ENCODE measurements around the gene FGF4.
"Not testable (repeated sequence)": the region's sequence is repeated elsewhere in the genome, so short reads cannot be mapped to it uniquely, and the experiment has no call there.

FGF4 gene

DNA sequence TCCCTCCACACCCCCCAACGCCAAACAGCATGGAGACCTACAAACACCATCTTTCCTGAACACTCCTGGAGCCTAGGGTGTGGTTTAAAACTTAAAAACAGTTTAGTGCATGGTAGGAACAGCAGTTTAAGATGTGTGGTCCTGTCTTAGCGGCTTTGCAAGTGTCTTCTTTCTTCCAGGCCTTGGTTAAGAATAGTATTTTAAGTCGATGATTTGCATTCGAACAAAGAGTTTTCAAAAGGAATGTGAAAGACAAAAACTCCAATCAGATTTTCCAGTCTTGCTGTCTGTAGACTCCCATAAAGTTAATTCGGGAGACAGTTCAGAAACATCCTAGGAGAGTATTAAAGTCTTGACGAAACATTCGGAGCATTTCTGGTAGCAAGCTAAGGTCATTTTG lies 3.7 kb downstream of the FGF4 start:
- DNase-seq: no peak

DNA sequence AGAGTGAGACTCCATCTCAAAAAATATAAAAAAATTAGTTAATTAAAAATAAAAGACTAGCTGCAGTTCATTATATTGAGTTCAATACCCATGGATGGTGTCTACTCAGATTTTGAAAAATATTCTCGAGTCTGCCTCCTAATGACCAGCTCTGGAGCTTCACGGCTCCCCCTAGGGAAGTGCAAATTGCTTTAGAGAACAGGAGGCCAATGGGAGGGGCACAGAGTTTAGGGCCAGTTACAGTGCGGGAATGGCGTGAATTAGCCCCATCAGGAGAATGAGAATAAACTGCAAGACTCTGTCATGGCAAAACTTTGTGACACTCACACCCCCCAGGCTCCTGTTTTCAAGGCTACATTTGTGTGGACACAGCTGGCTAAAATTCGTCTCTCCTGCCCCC lies 4.6 kb downstream of the FGF4 start:
- DNase-seq: no peak

DNA sequence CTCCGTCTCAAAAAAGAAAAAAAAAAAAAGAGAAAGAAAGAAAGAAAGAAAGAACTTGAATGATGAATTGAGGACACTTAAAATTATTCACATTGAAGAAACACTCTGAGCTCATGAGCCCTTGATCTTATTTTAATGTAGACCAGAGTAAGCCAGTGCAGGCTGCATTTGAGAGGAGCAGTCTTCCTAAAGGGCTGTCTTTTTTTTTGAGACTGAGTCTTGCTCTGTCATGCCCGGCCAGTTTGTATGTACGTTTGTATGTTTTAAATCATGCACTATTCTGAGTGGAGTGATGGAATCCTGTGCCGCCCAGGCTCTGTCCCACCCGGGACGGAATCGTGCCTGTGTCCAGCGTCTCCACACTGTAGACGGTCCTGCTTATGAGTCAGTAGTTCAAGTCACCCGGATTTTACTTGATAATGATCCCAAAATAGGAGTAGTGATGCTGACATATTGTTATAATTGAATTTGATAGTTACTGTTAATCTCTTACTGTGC lies 9.6 kb downstream of the FGF4 start:
- DNase-seq: no peak

DNA sequence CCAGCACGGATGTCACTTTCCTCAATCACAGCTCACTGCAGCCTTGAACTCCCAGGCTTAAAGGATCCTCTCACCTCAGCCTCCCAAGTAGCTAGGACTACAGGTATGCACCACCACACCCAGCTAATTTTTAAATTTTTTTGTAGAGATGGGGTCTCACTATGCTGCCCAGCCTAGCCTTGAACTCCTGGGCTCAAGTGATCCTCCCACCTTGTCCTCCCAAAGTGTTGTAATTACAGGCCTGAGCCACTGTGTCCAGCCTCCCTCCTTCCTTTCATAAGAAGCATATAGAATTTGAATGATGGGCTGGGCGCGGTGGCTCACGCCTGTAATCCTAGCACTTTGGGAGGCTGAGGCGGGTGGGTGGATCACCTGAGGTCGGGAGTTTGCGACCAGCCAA lies 10.2 kb downstream of the FGF4 start:
- not testable (repeated sequence) for DNase-seq

DNA sequence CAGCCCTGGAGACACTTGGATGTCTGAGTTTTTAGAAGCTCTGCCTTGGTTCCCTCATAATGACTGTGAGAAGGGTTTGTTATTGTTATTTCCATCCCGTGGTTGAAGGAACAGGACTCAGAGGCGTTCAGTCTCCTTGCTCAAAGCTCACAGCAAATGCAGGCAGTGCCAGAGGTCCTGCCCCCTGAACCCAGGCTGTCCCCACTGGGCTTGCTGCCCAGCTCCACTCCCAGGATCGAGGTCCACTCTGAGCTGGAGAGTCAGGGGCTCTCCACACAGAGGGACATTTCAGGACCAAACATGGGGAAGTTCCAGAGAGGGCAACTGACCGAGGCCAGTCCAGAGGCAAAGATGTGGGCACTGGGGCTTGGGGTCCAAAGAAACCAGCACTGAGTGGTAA lies 14.8 kb downstream of the FGF4 start:
- no peak for DNase-seq

DNA sequence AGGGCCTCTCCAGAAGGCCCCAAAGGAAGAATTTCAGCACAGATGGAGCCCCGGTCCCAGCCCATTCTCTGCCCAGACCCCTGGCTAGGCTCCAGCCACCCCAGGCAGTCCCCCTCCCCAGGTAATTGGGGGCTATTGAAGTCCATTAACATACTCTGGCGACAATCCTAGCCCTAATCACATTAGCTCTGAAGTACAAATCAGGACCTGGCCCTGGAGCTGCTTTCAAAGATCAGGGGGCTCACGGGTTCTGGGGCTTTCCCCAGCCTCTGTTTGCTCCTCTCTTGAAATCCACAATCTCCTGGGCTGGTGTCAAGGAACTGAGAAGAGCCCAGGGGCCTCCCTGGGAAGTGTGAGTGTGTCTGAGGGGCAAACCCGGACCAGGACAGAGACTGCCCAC lies 22.3 kb downstream of the FGF4 start:
- no peak for DNase-seq

DNA sequence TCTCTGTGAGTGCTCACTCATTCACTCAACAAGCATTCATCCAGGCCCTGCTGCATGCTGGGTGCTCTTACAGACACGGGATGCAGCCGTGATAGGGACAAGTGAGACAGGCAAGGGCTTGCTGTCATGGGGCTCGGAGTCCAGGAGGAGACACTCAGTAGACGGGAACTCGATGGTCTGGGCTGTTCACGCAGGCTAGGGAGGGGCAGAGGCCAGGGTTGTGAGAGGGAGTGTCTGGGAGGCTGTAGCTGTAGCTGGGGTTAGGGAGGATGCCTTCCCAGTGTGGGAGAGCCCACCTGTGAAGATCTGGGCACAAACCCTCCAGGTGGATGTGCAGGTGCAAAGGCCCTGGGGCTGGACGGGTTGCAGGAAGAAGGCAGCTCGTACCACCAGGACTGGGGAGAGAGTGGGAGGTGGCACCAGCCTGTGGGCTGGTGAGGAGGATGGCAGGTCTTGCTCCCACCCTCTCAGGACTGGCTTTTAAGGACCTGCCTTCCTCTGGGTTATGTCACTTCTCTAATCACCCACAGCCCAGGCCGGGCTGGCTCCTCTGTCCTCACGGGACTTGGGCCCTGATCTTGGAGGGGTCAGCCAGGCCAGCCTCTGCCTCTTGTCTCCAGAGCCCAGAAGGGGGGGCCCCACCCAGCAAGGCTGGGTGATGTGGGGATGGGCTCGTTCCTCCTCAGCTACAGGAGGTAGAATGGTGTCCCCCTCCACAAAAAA lies 24.1 kb downstream of the FGF4 start:
- DNase-seq: no peak

DNA sequence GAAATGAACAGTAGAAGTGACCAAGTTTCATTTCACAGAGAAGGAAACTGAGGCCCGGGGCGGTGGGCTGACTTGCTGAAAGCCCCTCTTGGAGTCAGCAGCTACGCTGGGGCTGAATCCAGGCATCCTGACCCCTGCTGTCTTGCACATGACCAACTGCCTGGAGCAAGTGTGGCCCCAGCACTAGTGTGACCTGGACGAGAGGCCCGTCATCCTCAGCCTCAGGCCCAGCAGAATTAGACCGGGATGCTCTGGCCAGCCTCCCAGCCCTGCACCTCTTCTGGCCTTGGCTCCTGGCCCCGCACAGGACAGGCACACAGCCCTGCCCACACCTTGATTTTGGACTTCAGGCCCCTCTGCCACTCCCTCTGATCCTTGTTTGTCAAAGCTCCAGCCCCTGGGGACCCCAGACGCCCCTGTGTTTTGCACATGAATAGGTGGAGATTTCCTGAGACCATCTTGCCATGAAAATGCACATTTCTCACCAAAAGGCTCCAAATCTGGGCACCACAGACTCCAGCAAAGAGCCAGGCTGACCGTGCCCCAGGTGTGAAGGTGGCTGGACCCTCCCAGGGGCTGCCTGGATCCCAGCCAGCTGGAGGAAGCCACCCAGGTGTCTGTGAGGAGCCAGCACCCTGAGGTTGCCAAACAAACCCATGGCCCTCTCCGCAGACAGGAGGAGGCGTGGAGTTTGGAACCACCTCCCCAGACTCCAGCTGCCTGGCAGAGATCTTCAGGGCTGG lies 24.9 kb downstream of the FGF4 start:
- no peak for DNase-seq

DNA sequence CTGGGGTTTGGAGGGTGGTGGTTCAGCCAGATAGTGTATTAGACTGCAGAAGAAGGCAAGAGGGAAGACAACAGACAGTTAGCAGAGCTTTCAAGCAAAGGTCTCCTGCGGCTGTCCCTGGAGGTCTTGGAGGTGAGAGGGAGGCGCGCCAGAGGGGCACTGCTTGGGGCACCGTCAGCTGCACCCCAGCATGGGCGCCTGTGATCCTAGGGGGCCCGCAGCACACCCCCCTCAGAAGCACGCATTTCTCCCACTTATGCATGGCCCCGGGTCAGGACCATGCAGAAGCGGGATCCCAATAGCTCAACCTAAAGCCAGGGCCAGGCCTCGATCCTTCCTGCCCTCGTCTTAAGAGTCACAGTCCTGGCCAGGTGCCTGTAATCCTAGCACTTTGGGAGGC lies 26.5 kb downstream of the FGF4 start:
- no peak for DNase-seq

DNA sequence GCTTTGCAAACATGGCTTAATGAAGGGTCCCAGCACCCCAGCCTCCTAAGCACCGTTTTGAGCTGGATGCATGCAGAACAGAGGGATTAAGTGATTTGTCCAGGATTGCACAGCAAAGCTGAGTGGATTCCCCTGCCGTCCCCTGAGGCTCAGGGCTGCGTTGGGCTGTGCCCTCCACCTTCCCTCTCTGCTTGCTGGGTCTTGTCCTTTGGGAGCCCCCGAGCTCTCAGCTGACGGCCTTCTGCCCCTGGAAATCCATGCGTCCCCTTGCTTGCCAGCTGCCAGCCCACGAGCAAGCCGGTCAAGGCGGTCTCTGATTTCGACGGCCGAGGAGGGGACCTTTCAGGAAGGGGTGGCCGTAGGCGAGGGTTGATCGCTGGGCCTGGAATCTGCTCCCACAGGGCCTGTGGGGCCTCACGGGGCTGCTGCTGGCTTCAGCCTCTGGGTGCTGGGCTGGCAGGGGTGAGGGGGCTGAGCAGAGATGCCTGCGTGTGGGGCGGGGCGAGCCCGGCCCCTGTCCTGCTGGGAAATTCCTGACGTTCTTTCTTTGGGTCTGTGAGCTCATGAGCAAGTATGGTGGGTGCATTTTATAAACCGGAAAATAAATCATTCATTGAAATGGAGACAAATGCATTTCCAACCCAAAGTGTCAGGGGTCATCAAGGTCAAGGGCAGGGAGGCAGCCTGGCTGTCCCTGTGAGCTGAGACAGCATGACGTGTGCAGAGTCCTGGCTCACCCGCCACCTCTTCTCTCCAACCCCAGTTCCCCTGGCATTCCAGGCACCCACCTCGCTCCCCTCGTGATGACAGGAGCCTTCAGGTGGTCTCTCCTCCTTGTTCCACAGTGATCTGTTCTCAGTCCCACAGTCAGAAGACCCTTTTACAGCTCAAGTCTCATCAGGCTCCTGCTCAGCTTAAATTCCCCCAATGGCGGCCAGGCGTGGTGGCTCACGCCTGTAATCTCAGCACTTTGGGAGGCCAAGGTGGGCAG lies 28.1 kb downstream of the FGF4 start:
- DNase-seq: peak; percentile 50

DNA sequence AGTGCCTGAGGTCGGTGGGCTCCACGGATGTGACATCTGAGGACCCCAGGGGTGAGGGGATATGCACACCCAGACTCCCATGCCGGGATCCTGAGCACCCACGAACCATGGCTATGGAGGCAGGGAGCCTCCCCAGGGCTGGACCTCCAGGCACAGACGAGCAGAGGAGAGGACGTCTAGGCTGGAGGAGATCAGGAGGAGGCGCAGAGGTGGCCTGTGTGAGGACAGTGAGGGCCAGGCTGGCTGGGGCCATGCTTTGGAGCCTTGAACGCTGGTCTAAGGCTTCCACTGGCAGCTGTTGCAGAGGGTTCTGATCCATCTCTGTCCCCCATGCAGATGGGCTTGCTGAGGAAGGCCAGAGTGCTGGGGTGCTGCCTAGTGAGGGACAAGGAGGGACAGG lies 29.0 kb downstream of the FGF4 start:
- no peak for DNase-seq

DNA sequence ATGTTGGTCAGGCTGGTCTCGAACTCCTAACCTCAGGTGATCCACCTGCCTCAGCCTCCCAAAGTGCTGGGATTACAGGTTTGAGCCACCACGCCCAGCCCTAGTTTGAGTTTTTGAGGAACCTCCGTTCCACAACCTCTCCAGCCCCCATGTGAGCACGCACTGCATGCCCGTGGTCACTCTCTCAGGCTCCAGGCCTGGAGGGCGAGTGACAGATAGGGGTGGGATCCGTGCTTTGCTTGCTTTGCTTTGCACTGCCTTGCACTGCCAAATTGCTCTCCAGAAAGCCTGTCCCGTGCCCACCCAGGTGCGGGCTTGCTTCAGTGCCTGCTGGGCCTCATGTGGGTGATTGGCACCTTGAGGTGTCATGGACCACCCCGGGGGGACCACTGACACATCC lies 29.9 kb downstream of the FGF4 start:
- no peak for DNase-seq

DNA sequence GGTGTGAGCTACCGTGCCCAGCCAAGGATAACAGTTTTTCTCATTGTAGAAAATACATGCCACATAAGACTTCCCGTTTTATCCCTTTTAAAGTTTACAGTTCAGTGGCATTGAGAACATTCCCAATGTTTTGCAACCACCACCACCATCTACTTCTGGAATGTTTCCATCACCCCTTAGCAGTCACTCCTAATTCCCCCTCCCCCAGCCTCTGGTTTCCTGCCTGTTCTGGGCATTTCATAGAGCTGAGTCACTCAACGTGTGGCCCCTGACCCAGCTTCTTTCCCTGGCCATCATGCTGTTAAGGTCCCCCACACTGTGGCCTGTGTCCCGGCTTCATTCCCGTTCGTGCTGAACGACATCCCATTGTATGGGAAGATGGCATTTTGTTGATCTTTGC lies 30.7 kb downstream of the FGF4 start:
- DNase-seq: peak; percentile 88

DNA sequence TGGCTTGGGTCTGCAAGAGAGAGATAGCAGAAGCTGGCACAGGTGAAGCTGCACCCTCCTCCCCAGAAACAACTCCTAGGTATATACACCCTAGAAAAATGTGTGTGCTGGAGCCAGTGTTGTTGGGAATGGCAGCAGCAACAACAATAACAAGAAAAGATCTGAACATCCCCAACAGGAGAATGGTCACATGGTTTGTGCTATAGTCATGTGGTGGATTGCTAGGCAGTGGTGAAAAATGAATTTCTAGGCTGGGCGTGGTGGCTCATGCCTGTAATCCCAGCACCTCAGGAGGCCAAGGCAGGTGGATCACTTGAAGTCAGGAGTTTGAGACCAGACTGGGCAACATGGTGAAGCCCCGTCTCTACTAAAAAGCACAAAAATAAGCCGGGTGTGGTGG lies 40.3 kb downstream of the FGF4 start:
- no peak for DNase-seq

DNA sequence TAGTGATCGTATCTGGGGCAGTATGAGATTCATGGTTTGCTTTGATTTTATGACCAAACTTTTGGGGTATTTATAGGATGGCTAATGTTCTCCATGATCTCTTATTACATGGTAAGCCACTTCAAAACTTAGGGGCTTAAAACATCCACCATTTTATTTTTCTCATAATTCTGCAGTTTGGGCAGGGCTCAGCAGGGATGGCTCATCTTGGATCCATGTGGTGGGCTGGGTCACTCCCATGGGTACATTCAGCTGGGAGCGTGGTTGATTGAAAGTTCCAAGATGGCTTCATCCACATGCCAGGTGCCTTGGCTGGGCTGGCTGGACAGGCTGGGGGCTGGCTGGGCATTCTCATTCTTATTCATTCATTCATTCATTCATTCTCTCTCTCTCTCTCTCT lies 40.8 kb downstream of the FGF4 start:
- no peak for DNase-seq

DNA sequence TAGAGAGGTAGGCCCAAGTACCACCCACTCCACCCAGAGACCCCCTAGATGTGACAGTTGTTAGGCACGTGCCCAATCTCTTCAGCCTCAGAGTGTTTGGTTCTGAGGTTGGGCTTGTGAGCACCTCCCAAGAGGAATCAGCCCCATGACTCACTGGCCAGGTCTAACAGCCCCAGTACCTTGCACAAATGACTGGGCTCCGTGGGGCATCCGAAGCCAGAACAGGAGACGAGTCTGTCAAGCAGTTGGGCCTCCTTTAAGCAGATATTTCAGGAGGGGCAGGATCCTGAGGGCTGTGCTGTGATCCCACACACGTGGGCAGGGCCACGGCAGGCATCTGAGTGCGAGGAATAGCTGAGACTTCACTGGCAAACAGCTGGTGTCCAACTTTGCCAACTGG lies 42.2 kb downstream of the FGF4 start:
- no peak for DNase-seq

DNA sequence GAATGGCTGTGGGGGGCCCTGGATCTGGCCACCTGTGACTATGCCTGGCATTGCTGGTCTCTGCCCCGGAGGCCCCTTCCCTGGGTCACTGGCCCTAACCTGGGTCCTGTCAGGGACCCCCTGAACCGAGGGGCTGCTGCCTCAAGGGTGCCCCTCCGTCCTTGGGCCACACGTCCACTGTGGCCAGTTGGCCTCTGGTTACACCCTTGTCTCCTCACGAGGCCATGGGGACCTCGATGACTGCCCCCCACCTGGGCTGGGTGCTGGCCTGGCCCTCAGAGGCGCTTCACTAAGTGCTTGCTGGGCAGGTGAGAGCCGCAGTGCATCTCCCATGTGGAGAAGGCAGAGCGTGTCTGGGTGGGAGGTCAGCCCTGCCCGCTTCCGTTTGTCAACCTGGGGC lies 44.0 kb downstream of the FGF4 start:
- DNase-seq: no peak

DNA sequence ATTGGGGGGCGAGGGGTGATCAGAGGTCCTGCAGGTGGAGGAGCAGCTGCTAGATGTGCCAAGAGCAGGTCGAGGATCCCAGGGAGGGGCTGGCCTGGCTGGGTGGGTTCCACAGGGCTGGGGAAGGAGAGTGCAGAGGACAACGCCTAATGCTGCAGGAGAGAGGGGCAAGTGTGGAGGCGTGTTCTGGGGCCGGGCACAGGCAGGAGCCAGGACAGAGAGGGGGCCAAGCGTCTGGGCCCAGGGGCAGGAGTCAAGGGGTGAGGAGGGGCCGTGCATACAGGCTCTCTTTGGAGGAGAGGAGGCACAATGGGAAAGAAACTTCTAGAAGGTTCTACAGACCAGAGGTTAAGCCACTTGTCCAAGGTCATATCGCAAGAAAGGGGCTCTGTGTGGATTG lies 44.6 kb downstream of the FGF4 start:
- DNase-seq: no peak

DNA sequence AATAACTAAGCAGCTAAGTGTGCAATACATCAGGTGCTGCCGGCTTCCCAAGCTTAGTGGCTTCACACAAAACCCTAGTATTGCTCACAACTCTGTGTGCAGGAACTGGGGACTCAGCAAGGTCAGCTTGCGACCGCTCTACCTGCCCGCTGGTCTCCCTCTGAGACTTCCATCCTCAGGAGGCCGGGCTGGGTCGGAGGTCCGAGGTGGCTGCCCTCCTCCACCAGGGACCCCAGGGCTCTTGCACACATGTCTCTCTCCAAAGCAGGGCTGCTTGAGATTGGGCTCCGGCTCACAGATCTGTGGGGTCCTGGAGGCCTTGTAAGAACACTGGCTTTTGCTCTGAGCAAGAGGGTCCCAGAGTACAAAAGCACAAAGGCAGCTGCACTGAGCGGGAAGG lies 45.9 kb downstream of the FGF4 start:
- no peak for DNase-seq

DNA sequence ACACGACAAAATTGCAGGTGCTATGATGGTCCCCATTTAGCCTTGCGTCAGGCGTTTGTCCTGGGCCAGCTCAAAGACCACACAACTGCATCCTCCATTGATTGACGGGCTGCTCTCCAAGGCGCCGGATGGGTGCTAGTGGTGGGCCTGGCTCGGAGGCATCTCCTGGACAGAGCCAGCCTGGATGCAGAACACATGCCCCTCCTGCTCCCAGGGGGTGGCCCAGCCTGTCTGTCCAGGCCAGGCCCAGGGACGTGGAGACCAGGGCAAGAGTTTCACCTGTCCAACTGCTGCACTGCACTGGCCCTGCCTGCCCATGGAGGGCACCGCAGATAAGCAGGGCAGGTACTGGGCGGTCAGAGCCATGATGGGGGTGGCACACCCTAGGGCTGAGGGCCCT lies 47.9 kb downstream of the FGF4 start:
- no peak for DNase-seq

DNA sequence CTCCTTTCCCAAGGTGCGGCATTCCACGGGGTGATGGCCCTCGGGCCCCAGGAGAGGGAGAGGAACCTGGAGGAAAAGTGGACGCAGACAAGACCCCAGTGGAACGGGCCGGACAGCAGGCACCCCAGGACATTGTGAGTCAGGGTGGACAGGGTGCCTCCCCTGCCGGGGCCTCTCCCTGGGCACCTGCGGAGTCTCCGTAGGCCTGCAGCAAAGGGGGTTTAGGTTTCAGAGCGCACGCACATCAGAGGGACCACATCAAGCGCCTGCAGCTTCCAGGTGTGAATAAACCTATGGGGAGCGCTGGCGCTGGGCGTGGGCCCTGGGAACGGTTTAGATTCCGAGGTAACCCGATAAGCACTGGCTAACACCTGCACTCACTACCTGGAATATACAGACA lies 48.7 kb downstream of the FGF4 start:
- DNase-seq: no peak

DNA sequence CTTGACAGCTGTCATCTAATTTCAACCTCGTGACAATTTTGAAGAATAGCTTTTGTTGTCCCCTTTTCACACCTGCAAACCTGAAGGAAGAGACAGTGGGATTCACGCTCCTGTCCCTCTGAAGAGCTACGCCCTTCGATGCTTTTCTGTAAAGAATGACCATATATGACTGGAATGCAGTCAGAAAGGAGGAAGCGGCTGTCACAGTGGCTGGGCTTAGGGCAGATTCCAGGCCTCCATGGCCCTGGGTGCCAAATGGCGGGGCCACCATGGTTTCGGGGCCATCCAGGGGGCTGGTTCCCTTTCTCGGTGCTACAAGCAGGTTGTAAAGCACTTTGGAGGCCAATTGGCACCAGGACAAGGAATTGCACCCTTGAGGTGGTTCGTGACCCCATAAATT lies 49.1 kb downstream of the FGF4 start:
- DNase-seq: no peak

DNA sequence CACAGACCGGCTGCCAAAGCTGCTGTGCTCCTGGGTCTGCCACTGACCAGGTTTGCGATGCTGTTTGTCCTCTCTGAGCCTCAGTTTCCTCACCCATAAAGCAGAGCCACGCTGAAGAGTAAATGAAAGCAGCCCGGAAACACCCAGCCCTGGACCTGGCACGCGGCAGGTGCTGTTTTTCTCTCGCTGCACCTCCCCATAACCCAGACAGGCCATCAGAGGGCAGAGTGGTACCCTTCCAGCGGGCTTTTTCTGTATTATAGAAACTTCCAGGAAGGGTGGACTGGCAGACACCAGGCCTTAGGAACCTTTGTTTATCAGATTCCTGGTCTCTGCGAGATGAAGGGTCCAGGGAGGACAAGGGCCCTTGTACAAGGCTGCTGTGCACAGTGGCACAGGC lies 53.4 kb downstream of the FGF4 start:
- DNase-seq: no peak

DNA sequence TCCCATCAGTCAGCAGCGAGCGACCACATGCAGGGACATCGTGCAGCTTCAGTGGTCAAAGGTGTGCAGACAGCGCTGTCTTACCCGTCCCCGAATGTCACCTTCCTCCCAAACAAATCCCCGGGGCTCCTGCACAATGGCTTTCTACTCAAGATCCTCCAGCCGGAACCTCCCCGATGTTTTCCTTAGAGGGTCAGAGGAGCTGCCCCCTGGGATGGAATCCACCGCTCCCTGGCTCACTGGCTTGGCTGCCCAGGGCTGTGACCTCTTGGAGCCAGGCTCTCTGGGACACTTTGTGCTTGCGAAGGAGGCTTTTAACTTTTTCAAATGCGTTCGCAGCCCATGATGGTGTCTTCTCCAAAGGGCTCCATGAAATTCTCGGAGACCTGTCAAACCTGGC lies 54.0 kb downstream of the FGF4 start:
- no peak for DNase-seq

All from fibroblast of skin of right biceps (primary cell).